CD14-positive monocyte (primary cell): Measurements from ENCODE around the gene PER1. TPM values are rescaled to one million over a fixed set of nuclear protein-coding genes. Genes with fewer than 3 reads are reported as not detected.

Experiments used
- DNase-seq, 3 donors: peaks; one replicate each; pipeline ENCODE4 v3.0.0-alpha.2; 2011 to 2022
- H2AFZ ChIP-seq: 2 replicates; pipeline ENCODE4 v1.6.0; 2012; ENCODE audit warnings: mild to moderate bottlenecking, low read depth, low read length, inconsistent platforms; ENCODE audit not compliant: insufficient read depth, poor library complexity, severe bottlenecking
- H3K27ac ChIP-seq, 2 donors: 1 replicate in 1 of 2; 2 replicates in 1 of 2; pipeline ENCODE4 v1.5.1; 2012 to 2013; ENCODE audit warnings: low read length in 2 of 2, control low read depth in 1 of 2, inconsistent platforms in 1 of 2, low read depth in 1 of 2, mild to moderate bottlenecking in 1 of 2
- H3K27me3 ChIP-seq, 2 donors: one replicate each; pipeline versions ENCODE4 v1.6.0 to v1.6.1; 2011 to 2013; ENCODE audit warnings: low read length in 2 of 2; ENCODE audit not compliant: control insufficient read depth in 2 of 2, insufficient read depth in 2 of 2
- H3K36me3 ChIP-seq, 2 donors: replicated peaks in 1 of 2; 1 replicate in 1 of 2; 2 replicates in 1 of 2; pipeline versions ENCODE4 v1.5.1 to v1.6.1; 2012 to 2013; ENCODE audit warnings: low read length in 2 of 2, control low read depth in 1 of 2, inconsistent platforms in 1 of 2, mild to moderate bottlenecking in 1 of 2; ENCODE audit not compliant: insufficient read depth in 2 of 2, control insufficient read depth in 1 of 2
- H3K4me1 ChIP-seq, 2 donors: 1 replicate in 1 of 2; 2 replicates in 1 of 2; pipeline versions ENCODE4 v1.5.1 to v1.6.1; 2012 to 2013; ENCODE audit warnings: low read length in 2 of 2, control low read depth in 1 of 2, inconsistent platforms in 1 of 2, mild to moderate bottlenecking in 1 of 2, moderate library complexity in 1 of 2; ENCODE audit not compliant: insufficient read depth in 2 of 2, control insufficient read depth in 1 of 2
- H3K4me2 ChIP-seq: replicated peaks from 2 replicates; pipeline ENCODE3; 2012; ENCODE audit warnings: low read length, moderate library complexity, mild to moderate bottlenecking; ENCODE audit not compliant: poor library complexity, severe bottlenecking; ENCODE audit errors: extremely low read depth
- H3K4me3 ChIP-seq, 3 experiments: fragments of 200-600 bp in 1 of 3; sonication (generic) in 1 of 3; replicated peaks in 1 of 3; 1 replicate in 2 of 3; 2 replicates in 1 of 3; pipeline ENCODE4 v1.5.1; 2011 to 2013; ENCODE audit warnings: low read length in 3 of 3, mild to moderate bottlenecking in 3 of 3, control low read depth in 2 of 3, low read depth in 2 of 3, inconsistent platforms in 1 of 3, moderate library complexity in 1 of 3
- H3K79me2 ChIP-seq: 2 replicates; pipeline ENCODE4 v1.6.0; 2012; ENCODE audit warnings: mild to moderate bottlenecking, control low read depth, inconsistent platforms, low read length, moderate library complexity; ENCODE audit not compliant: insufficient read depth
- H3K9ac ChIP-seq: 2 replicates; pipeline ENCODE4 v1.6.0; 2017; ENCODE audit warnings: low read length, mild to moderate bottlenecking; ENCODE audit not compliant: insufficient read depth, poor library complexity, severe bottlenecking
- H3K9me3 ChIP-seq, 2 donors: replicated peaks in 1 of 2; 1 replicate in 1 of 2; 2 replicates in 1 of 2; pipeline versions ENCODE4 v1.5.1 to v1.6.1; 2012 to 2013; ENCODE audit warnings: low read length in 2 of 2, control low read depth in 1 of 2; ENCODE audit not compliant: control insufficient read depth in 1 of 2, insufficient read depth in 1 of 2
- H4K20me1 ChIP-seq: 2 replicates; pipeline ENCODE4 v1.6.0; 2012; ENCODE audit warnings: mild to moderate bottlenecking, low read length, control low read depth, moderate library complexity; ENCODE audit not compliant: insufficient read depth
- H3K27ac Mint-ChIP-seq, 7 donors: one replicate each; pipeline ENCODE4 v1.8.0; 2020; ENCODE audit warnings: mild to moderate bottlenecking in 7 of 7, mixed read lengths in 7 of 7, moderate library complexity in 6 of 7, inconsistent platforms in 2 of 7
- H3K27me3 Mint-ChIP-seq, 3 donors: one replicate each; pipeline ENCODE4 v1.8.0; 2021 to 2022; ENCODE audit warnings: low read depth in 3 of 3, mild to moderate bottlenecking in 3 of 3, mixed read lengths in 3 of 3, moderate library complexity in 3 of 3, inconsistent platforms in 1 of 3
- H3K36me3 Mint-ChIP-seq, 2 donors: one replicate each; pipeline ENCODE4 v1.8.0; 2020; ENCODE audit warnings: mixed read lengths in 2 of 2, inconsistent platforms in 1 of 2, mild to moderate bottlenecking in 1 of 2
- H3K4me1 Mint-ChIP-seq: one replicate; pipeline ENCODE4 v1.8.0; 2020; ENCODE audit warnings: mild to moderate bottlenecking, mixed read lengths
- H3K4me3 Mint-ChIP-seq, 2 donors: one replicate each; pipeline ENCODE4 v1.8.0; 2020; ENCODE audit warnings: mild to moderate bottlenecking in 2 of 2, mixed read lengths in 2 of 2, moderate library complexity in 1 of 2
- H3K9me3 Mint-ChIP-seq, 7 donors: one replicate each; pipeline ENCODE4 v1.8.0; 2020 to 2022; ENCODE audit warnings: mixed read lengths in 7 of 7, mild to moderate bottlenecking in 6 of 7, moderate library complexity in 6 of 7, inconsistent platforms in 2 of 7
- CTCF ChIP-seq: fragments of 200-600 bp; IDR thresholded peaks from one replicate; pipeline ENCODE4 v1.8.0; 2022; ENCODE audit warnings: antibody characterized with exemption, mild to moderate bottlenecking
- WGBS: methylation state at CpG from one replicate; pipeline ENCODE4 v1.1.5; 2013; ENCODE audit warnings: missing lambda C conversion rate; ENCODE audit not compliant: insufficient coverage; 5-methylcytosine and 5-hydroxymethylcytosine counted together
- intact Hi-C, 2 donors: fragments of 100-400 bp; cut with micrococcal nuclease; formaldehyde crosslinking; loops; one replicate each; pipeline versions ENCODE4 v1.15.0 to v1.15.1; 2023
- polyA plus RNA-seq, 3 donors: library from polyadenylated mRNA; depleted of rRNA in 1 of 3; unstranded in 2 of 3; stranded (reverse) in 1 of 3; fragments of 300-500 nt in 2 of 3; fragments of >200 nt in 1 of 3; fragmentation: Illumina TruSeq in 2 of 3; gene quantifications; 1 replicate in 2 of 3; 2 replicates in 1 of 3; pipeline ENCODE4 v1.2.3, GENCODE V29; 2012 to 2021

Gene PER1
- polyA plus RNA-seq, 3 donors = 5.6 to 457 (median 9.6) TPM

- H4K20me1 ChIP-seq = peaks cover 25% of the 10 kb centered on the region
- WGBS = under 1% methylated on average over 21 of the region's 29 CpGs
- peak in 1 of 3 donors; percentile 6 for DNase-seq
- H3K79me2 ChIP-seq = no peaks in the 10 kb centered on the region
- no peaks in the 10 kb centered on the region for H3K36me3 ChIP-seq
- H3K27ac ChIP-seq = no peak within 1 kb of the TSS
- peaks cover 52 to 79% of the 10 kb centered on the region in 2 donors for H3K27me3 ChIP-seq
- Mint-ChIP-seq H3K27ac (peak within 1 kb of the TSS in 2 of 7 donors; percentile 41 to 43), H3K27me3 (peaks cover 78 to 90% (median 88%) of the 10 kb centered on the region in 3 donors), H3K36me3 (peaks cover 21 to 33% of the 10 kb centered on the region in 2 donors), H3K4me3 (peak within 1 kb of the TSS; percentile 86 to 97), H3K4me1 (peaks cover 73% of the 10 kb centered on the region), H3K9me3 (peaks cover 0 to 47% (median 34%) of the 10 kb centered on the region in 7 donors)
- peaks cover 0 to 21% of the 10 kb centered on the region in 2 donors for H3K9me3 ChIP-seq
- peak within 1 kb of the TSS in 2 of 3 experiments; percentile 6 to 77 for H3K4me3 ChIP-seq
- intact Hi-C loops = loop anchor here (5.0 kb wide), 2 partner anchors 33 to 63 kb away; no protein-coding TSS in a partner anchor
- peak within 1 kb of the TSS; percentile 33 for H3K9ac ChIP-seq
- peaks cover 70 to 84% of the 10 kb centered on the region in 2 donors for H3K4me1 ChIP-seq
- TF ChIP-seq CTCF = no peak
- peak within 1 kb of the TSS; percentile 98 for H3K4me2 ChIP-seq
- peak within 1 kb of the TSS; percentile 51 for H2AFZ ChIP-seq
Measured at GRCh38 chr17:8123695-8124349, 28.4 kb downstream of the PER1 start, which contains the start of gene HES7. Gene HES7 (minus strand): TSS chr17:8124106. CDS start chr17:8124084, 22 bp downstream.

- H3K36me3 ChIP-seq = no peaks in the 10 kb centered on the region
- H3K4me1 ChIP-seq = peaks cover 77 to 92% of the 10 kb centered on the region in 2 donors
- peaks cover 25% of the 10 kb centered on the region for H4K20me1 ChIP-seq
- Mint-ChIP-seq H3K36me3 (peaks cover 21 to 33% of the 10 kb centered on the region in 2 donors), H3K4me3 (peak overlapping the region; percentile 81 to 97), H3K27ac (peak overlapping the region in 3 of 7 donors; percentile 8 to 61 (median 43)), H3K4me1 (peaks cover 79% of the 10 kb centered on the region), H3K27me3 (peaks cover 76 to 89% (median 89%) of the 10 kb centered on the region in 3 donors), H3K9me3 (peaks cover 0 to 47% (median 34%) of the 10 kb centered on the region in 7 donors)
- under 1% methylated on average over 41 of the region's 55 CpGs for WGBS
- peaks cover 49 to 77% of the 10 kb centered on the region in 2 donors for H3K27me3 ChIP-seq
- peaks cover 0 to 21% of the 10 kb centered on the region in 2 donors for H3K9me3 ChIP-seq
- H3K4me2 ChIP-seq = peak overlapping the region; percentile 98
- H3K4me3 ChIP-seq = peak overlapping the region in 2 of 3 experiments; percentile 6 to 77
- DNase-seq = peak in 1 of 3 donors; percentile 31
- TF ChIP-seq CTCF = no peak
- no peak overlapping the region for H3K27ac ChIP-seq
- intact Hi-C loops = loop anchor here (5.0 kb wide), 2 partner anchors 34 to 64 kb away; no protein-coding TSS in a partner anchor
- peak overlapping the region; percentile 33 for H3K9ac ChIP-seq
- peak overlapping the region; percentile 51 for H2AFZ ChIP-seq
- no peaks in the 10 kb centered on the region for H3K79me2 ChIP-seq
Measured at GRCh38 chr17:8122924-8123694, 29.1 kb downstream of the PER1 start.
